NCI-H1417 treated with DMSO at 0.1 percent for 48 hours (cell line): ENCODE results near the gene GTF3A.
"Not testable (repeated sequence)": the region's sequence is repeated elsewhere in the genome, so short reads cannot be mapped to it uniquely, and the experiment has no call there.

ENCODE experiments used
- DNase-seq: peaks from one replicate; lab custom pipeline; 2025; lab: John Stamatoyannopoulos, UW

Gene GTF3A

GRCh38 chr13:27424246-27425157 is at the start of gene GTF3A:
GTF3A (plus strand) TSS chr13:27424619.
- DNase-seq = peak; percentile 18

- no peak for DNase-seq
Observed at GRCh38 chr13:27374650-27375049, 49.8 kb upstream of the GTF3A start.

GRCh38 chr13:27375686-27376326 is 48.6 kb upstream of the GTF3A start:
- DNase-seq = no peak

GRCh38 chr13:27379126-27379525 is 45.3 kb upstream of the GTF3A start:
- no peak for DNase-seq

- DNase-seq = no peak
Observed at GRCh38 chr13:27379694-27380641, 44.5 kb upstream of the GTF3A start.

- DNase-seq = no peak
Observed at GRCh38 chr13:27381601-27382000, 42.8 kb upstream of the GTF3A start.

- DNase-seq = no peak
Observed at GRCh38 chr13:27383104-27383921, 41.1 kb upstream of the GTF3A start.

- DNase-seq = no peak
Observed at GRCh38 chr13:27384285-27384684, 40.1 kb upstream of the GTF3A start.

GRCh38 chr13:27388241-27388640 is 36.2 kb upstream of the GTF3A start:
- no peak for DNase-seq

- DNase-seq = no peak
Observed at GRCh38 chr13:27389891-27390290, 34.5 kb upstream of the GTF3A start.

- no peak for DNase-seq
Observed at GRCh38 chr13:27391471-27391870, 32.9 kb upstream of the GTF3A start.

- DNase-seq = no peak
Observed at GRCh38 chr13:27393101-27393500, 31.3 kb upstream of the GTF3A start.

- no peak for DNase-seq
Observed at GRCh38 chr13:27395007-27395510, 29.4 kb upstream of the GTF3A start.

GRCh38 chr13:27396252-27396846 is 28.1 kb upstream of the GTF3A start:
- DNase-seq = no peak

- no peak for DNase-seq
Observed at GRCh38 chr13:27398360-27398759, 26.1 kb upstream of the GTF3A start.

GRCh38 chr13:27400405-27400804 is 24.0 kb upstream of the GTF3A start:
- not testable (repeated sequence) for DNase-seq

GRCh38 chr13:27401210-27401609 is 23.2 kb upstream of the GTF3A start:
- no peak for DNase-seq

GRCh38 chr13:27403203-27403678 is 21.2 kb upstream of the GTF3A start:
- DNase-seq = no peak

GRCh38 chr13:27403727-27404385 is 20.6 kb upstream of the GTF3A start:
- DNase-seq = no peak

GRCh38 chr13:27404680-27405079 is 19.7 kb upstream of the GTF3A start:
- DNase-seq = no peak
